Transverse colon (tissue), 3 donors: ENCODE measurements around the gene HIPK2.

Source experiments
- CTCF ChIP-seq, 5 experiments: fragments of 200-600 bp in 3 of 5; fragments of 450-650 bp in 2 of 5; sonication (generic) in 3 of 5; IDR thresholded peaks; 1 replicate in 2 of 5; 2 replicates in 3 of 5; pipeline ENCODE4 v1.5.1; 2016 to 2017; ENCODE audit warnings: antibody characterized with exemption in 5 of 5, inconsistent platforms in 3 of 5, mild to moderate bottlenecking in 2 of 5, moderate library complexity in 1 of 5
- EP300 ChIP-seq: sonication (generic); formaldehyde crosslinking; IDR thresholded peaks from one replicate; pipeline ENCODE4 v1.6.1; 2017; ENCODE audit warnings: antibody characterized with exemption, low read depth
- POLR2A ChIP-seq: fragments of 450-650 bp; IDR thresholded peaks from one replicate; pipeline ENCODE4 v1.6.1; 2016; ENCODE audit warnings: antibody characterized with exemption, mild to moderate bottlenecking, moderate library complexity

GRCh38 chr7:139820089-139820488, 42.3 kb upstream of the HIPK2 start:
- no peak for TF ChIP-seq CTCF (IDR thresholded peaks at IDR 0.05)
- no peak for TF ChIP-seq EP300
- no peak for TF ChIP-seq POLR2A
